ENCODE measurements around the gene ABCC4. TPM values are rescaled to one million over a fixed set of nuclear protein-coding genes. Genes with fewer than 3 reads are reported as not detected.

The ABCC4 gene
- total and polyA plus RNA-seq, 9 of the 15 experiments (the other 6 are each of a cell fraction or from before 2014, with no cell fraction given) = 9.4 to 46.1 (median 25.4) TPM

DNA sequence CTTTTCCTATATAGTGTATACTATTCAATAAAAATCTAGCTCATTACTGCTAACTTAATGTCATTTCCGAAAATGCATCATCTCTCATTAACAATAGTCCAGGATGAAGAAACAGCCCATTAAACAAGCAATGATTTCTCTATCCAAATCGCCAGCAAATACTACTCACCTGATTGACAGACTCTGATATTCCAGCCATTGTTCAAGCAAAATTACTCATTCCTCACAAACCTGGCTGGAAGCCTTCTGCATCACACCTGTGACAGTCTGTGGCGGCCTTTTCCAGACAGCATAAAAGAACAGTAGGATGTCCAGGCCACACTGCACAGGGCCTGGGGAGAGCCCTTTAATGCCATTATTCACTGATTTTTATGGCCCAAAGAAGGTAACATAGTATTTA is 115.9 kb downstream of the ABCC4 start:
- ATAC-seq = no peak
- POLR2A ChIA-PET = no interaction called here
- no peak overlapping the region for H3K27ac ChIP-seq (ENCODE audit: extremely low read depth, low read depth, low read length)
- no peaks in the 10 kb centered on the region for H3K79me2 ChIP-seq (ENCODE audit: control insufficient read depth, insufficient read depth, low read length)
- peaks cover 3% of the 10 kb centered on the region for H3K9me1 ChIP-seq (ENCODE audit: control insufficient read depth, insufficient read depth, low read length)
- no peaks in the 10 kb centered on the region for H3K9me3 ChIP-seq (replicated peaks; ENCODE audit: control insufficient read depth, insufficient read depth, low read depth, low read length)
- 98% methylated on average over 3 of the region's 3 CpGs for WGBS (ENCODE audit: insufficient coverage, low coverage, missing lambda C conversion rate)
- H4K20me1 ChIP-seq (replicated peaks; ENCODE audit: control insufficient read depth, insufficient read depth, low read length) = no peaks in the 10 kb centered on the region
- no peak overlapping the region for H3K4me2 ChIP-seq (ENCODE audit: insufficient read depth, low read length)
- intact Hi-C loops (cut with micrococcal nuclease) = no loop called here
- no peak overlapping the region for H3K4me3 ChIP-seq
- H2AFZ ChIP-seq (ENCODE audit: low read depth, low read length) = no peak overlapping the region
- no peak for DNase-seq (ENCODE audit: extremely low read depth in 1 of 4, low spot score in 3 of 4)
- in situ Hi-C loops (cut with MboI) = loop anchor here (10.0 kb wide), 1 partner anchor 289 kb away; no protein-coding TSS in a partner anchor
- no peak for TF ChIP-seq ZNF431 (CRISPR knock-in tag; IDR thresholded peaks at IDR 0.05)
- no peak for TF ChIP-seq ZNF184 (CRISPR knock-in tag; IDR thresholded peaks at IDR 0.05)
- no peak for TF ChIP-seq GTF2A2 (tag; IDR thresholded peaks at IDR 0.05)
- TF ChIP-seq RBBP5 (IDR thresholded peaks at IDR 0.05; ENCODE audit: borderline replicate concordance, insufficient read depth, low read length, poor library complexity, severe bottlenecking) = no peak
- TF ChIP-seq, protein P1, sequence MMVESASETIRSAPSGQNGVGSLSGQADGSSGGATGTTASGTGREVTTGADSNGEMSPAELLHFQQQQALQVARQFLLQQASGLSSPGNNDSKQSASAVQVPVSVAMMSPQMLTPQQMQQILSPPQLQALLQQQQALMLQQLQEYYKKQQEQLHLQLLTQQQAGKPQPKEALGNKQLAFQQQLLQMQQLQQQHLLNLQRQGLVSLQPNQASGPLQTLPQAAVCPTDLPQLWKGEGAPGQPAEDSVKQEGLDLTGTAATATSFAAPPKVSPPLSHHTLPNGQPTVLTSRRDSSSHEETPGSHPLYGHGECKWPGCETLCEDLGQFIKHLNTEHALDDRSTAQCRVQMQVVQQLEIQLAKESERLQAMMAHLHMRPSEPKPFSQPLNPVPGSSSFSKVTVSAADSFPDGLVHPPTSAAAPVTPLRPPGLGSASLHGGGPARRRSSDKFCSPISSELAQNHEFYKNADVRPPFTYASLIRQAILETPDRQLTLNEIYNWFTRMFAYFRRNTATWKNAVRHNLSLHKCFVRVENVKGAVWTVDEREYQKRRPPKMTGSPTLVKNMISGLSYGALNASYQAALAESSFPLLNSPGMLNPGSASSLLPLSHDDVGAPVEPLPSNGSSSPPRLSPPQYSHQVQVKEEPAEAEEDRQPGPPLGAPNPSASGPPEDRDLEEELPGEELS (CRISPR knock-in tag; IDR thresholded peaks at IDR 0.05; ENCODE audit: borderline replicate concordance) = no peak
- TF ChIP-seq RFX5 (IDR thresholded peaks at IDR 0.05; ENCODE audit: low read depth, low read length) = no peak
- no peaks in the 10 kb centered on the region for H3K27me3 ChIP-seq (ENCODE audit: control insufficient read depth in 2 of 2, insufficient read depth in 2 of 2, low read length in 2 of 2)
- no TSS peak for BruUV-seq (replicated peaks)
- H3K4me1 ChIP-seq (replicated peaks in 1 of 2; ENCODE audit: control insufficient read depth in 2 of 2, insufficient read depth in 2 of 2, low read length in 2 of 2) = no peaks in the 10 kb centered on the region; a peak in 2 of 5 replicates
- FAIRE-seq = no peak
- H3K9ac ChIP-seq (ENCODE audit: insufficient read depth in 1 of 2, low read depth in 2 of 2, low read length in 2 of 2) = no peak overlapping the region
- CTCF ChIA-PET (ENCODE audit: low intra/inter-chr PET ratio) = no interaction called here
- H3K36me3 ChIP-seq (ENCODE audit: control insufficient read depth, insufficient read depth, low read length) = peaks cover 35% of the 10 kb centered on the region

Measured in K562 (cell line).